K562 (cell line): Measurements from ENCODE around the gene SLC11A1. TPM values are rescaled to one million over a fixed set of nuclear protein-coding genes. Genes with fewer than 3 reads are reported as not detected.
A peak's percentile ranks its signal among the peaks of the same experiment; 100 is the strongest.

Experiments used
- BACH1 ChIP-seq: fragments of 200-800 bp; sonication (Bioruptor generic); IDR thresholded peaks from 2 replicates; pipeline ENCODE4 v1.6.1; 2016; ENCODE audit warnings: missing genetic modification characterization, missing compliant biosample characterization
- CREM ChIP-seq: IDR thresholded peaks from 2 replicates; pipeline ENCODE4 v1.6.1; 2014; ENCODE audit warnings: antibody characterized with exemption, low read depth
- EGR1 ChIP-seq: fragments of 450-650 bp; conservative IDR thresholded peaks from 2 replicates; pipeline ENCODE4 v1.6.1; 2017; ENCODE audit warnings: mild to moderate bottlenecking
- ELF2 ChIP-seq: fragments of 250-450 bp; sonication (Bioruptor Pico); IDR thresholded peaks from 2 replicates; pipeline ENCODE4 v1.5.0; 2021; ENCODE audit warnings: mild to moderate bottlenecking
- EP400 ChIP-seq: fragments of 450-650 bp; IDR thresholded peaks from 2 replicates; pipeline ENCODE4 v1.6.1; 2017; ENCODE audit warnings: antibody characterized with exemption, mild to moderate bottlenecking, moderate library complexity
- GTF2A2 ChIP-seq: IDR thresholded peaks from 2 replicates; pipeline ENCODE4 v1.6.1; 2016; ENCODE audit warnings: mild to moderate bottlenecking, missing genetic modification characterization, missing compliant biosample characterization
- HNRNPK ChIP-seq: fragments of 200-400 bp; formaldehyde crosslinking; IDR thresholded peaks from one replicate; pipeline ENCODE4 v1.6.1; 2018; ENCODE audit warnings: mild to moderate bottlenecking, low read depth, low read length; ENCODE audit not compliant: poor library complexity, severe bottlenecking
- KAT2B ChIP-seq: IDR thresholded peaks from one replicate; pipeline ENCODE4 v1.6.1; 2012; ENCODE audit warnings: low read depth, mild to moderate bottlenecking, control low read depth, inconsistent platforms, low read length, moderate library complexity
- KHSRP ChIP-seq: fragments of 450-650 bp; IDR thresholded peaks from 2 replicates; pipeline ENCODE4 v1.6.1; 2017
- LEF1 ChIP-seq: fragments of 450-650 bp; IDR thresholded peaks from 2 replicates; pipeline ENCODE4 v1.6.1; 2016; ENCODE audit warnings: mild to moderate bottlenecking
- NFYB ChIP-seq: IDR thresholded peaks from 2 replicates; pipeline ENCODE4 v1.6.1; 2011; ENCODE audit warnings: mild to moderate bottlenecking, moderate library complexity; ENCODE audit not compliant: insufficient read length; ENCODE audit errors: extremely low read depth
- PHB ChIP-seq: fragments of 250-450 bp; sonication (Bioruptor Pico); IDR thresholded peaks from 2 replicates; pipeline ENCODE4 v1.5.0; 2021
- POLR2G ChIP-seq: fragments of 200-400 bp; formaldehyde crosslinking; IDR thresholded peaks from 2 replicates; pipeline ENCODE4 v1.6.1; 2017; ENCODE audit warnings: low read depth, mild to moderate bottlenecking, antibody characterized with exemption, low read length, moderate library complexity
- RUNX1 ChIP-seq: sonication (generic); IDR thresholded peaks from 2 replicates; pipeline ENCODE4 v1.6.1; 2016; ENCODE audit warnings: antibody characterized with exemption, low read depth
- SMARCE1 ChIP-seq: fragments of 450-650 bp; IDR thresholded peaks from 2 replicates; pipeline ENCODE4 v1.7.1; 2016; ENCODE audit warnings: mild to moderate bottlenecking
- SNRNP70 ChIP-seq: fragments of 200-400 bp; formaldehyde crosslinking; optimal IDR thresholded peaks from 2 replicates; pipeline ENCODE3; 2017; ENCODE audit warnings: low read depth, low read length
- SRSF7 ChIP-seq: fragments of 200-400 bp; formaldehyde crosslinking; optimal IDR thresholded peaks from 2 replicates; pipeline ENCODE3; 2017; ENCODE audit warnings: mild to moderate bottlenecking, low read depth, low read length
- SUPT5H ChIP-seq: fragments of 450-650 bp; IDR thresholded peaks from 2 replicates; pipeline ENCODE4 v1.6.1; 2016
- ZBTB17 ChIP-seq: fragments of 450-650 bp; formaldehyde crosslinking; IDR thresholded peaks from 2 replicates; pipeline ENCODE4 v1.4.0; 2020; ENCODE audit warnings: mild to moderate bottlenecking
- ZFP1 ChIP-seq: fragments of 450-650 bp; formaldehyde crosslinking; IDR thresholded peaks from 2 replicates; pipeline ENCODE4 v1.4.0; 2020; ENCODE audit warnings: mild to moderate bottlenecking, mixed read lengths
- ZNF282 ChIP-seq: sonication (generic); formaldehyde crosslinking; IDR thresholded peaks from 2 replicates; pipeline ENCODE4 v1.8.1; 2023; ENCODE audit warnings: missing genetic modification reagents
- ZNF717 ChIP-seq: fragments of 250-450 bp; sonication (Bioruptor Pico); IDR thresholded peaks from 2 replicates; pipeline ENCODE4 v1.5.0; 2021
- ZNF766 ChIP-seq: fragments of 200-800 bp; sonication (Bioruptor generic); conservative IDR thresholded peaks from 2 replicates; pipeline ENCODE4 v1.6.1; 2016; ENCODE audit warnings: missing genetic modification characterization, missing compliant biosample characterization
- polyA plus RNA-seq, 8 experiments: library from polyadenylated mRNA; depleted of rRNA in 4 of 8; stranded (reverse) in 5 of 8; unstranded in 3 of 8; fragments of >200 nt; fragmentation: Nextera tagmentation in 2 of 8; fragmentation: Illumina TruSeq in 1 of 8; extraction: Ambion mirVana in 2 of 8; extraction: Trizol in 1 of 8; gene quantifications; 2 replicates each; pipeline versions ENCODE4 v1.2.1 to v1.2.3, GENCODE V29; 2011 to 2014; ENCODE audit warnings: inconsistent platforms in 1 of 8, missing spikeins in 1 of 8
- total RNA-seq, 7 experiments: library from RNA; depleted of rRNA in 6 of 7; stranded (reverse); fragments of >200 nt in 6 of 7; fragmentation: Illumina TruSeq in 2 of 7; extraction: Trizol in 2 of 7; gene quantifications; 2 replicates each; pipeline versions ENCODE4 v1.2.1 to v1.2.3, GENCODE V29; 2011 to 2021; ENCODE audit warnings: low replicate concordance in 1 of 7
- TF ChIP-seq, protein P1 (sequence below): fragments of 200-800 bp; sonication (Bioruptor generic); IDR thresholded peaks from 2 replicates; pipeline ENCODE4 v1.6.1; 2017; ENCODE audit warnings: missing genetic modification characterization, missing compliant biosample characterization
- TF ChIP-seq, protein P2 (sequence below): sonication (generic); formaldehyde crosslinking; IDR thresholded peaks from 2 replicates; pipeline ENCODE4 v1.8.0; 2023; ENCODE audit warnings: mild to moderate bottlenecking, missing genetic modification reagents

SLC11A1 gene
- total and polyA plus RNA-seq, 9 of the 15 experiments (the other 6 are each of a cell fraction or from before 2014, with no cell fraction given) = 0.35 to 1.6 (median 0.65) TPM

DNA sequence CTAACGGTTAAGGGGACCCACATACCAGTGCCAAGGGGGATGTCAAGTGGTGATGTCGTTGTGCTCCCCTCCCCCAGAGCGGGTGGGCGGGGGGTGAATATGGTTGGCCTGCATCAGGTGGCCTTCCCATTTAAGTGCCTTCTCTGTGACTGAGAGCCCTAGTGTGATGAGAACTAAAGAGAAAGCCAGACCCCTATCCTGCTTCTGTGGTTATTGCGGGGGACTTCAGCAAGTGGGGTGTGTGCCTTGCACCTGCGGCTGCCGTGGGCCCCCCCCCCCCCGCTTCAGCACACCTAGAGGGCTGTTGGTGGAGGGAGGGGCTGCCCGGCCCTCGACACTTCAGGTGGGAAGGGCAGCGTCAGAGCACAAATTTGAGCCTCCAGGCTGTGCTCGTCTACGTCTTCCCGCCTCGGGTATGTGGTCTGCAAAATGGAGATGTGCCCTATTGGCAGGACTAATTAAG, 23.7 kb downstream of the SLC11A1 start (continued):
- TF ChIP-seq EP400 (no peak), CREM (peak; percentile 5; the same call in 1 of the 2 replicates), HNRNPK (no peak), RUNX1 (no peak), ZBTB17 (CRISPR knock-in tag) (peak; percentile 32; the same call in 1 of the 2 replicates), GTF2A2 (tag) (no peak), NFYB (no peak), LEF1 (no peak), ELF2 (CRISPR knock-in tag) (peak; percentile 32; the same call in 1 of the 2 replicates), SRSF7 (no peak), PHB (CRISPR knock-in tag) (0 out of 2 replicates have a peak, but pooled peaks have one; percentile 17), KHSRP (no peak), KAT2B (no peak), ZNF282 (no peak), BACH1 (tag) (no peak), SMARCE1 (no peak), SUPT5H (peak; percentile 63), EGR1 (no peak), ZFP1 (CRISPR knock-in tag) (no peak), SNRNP70 (no peak), ZNF766 (no peak), ZNF717 (CRISPR knock-in tag) (no peak), POLR2G (peak; percentile 12; the same call in 1 of the 2 replicates)
- TF ChIP-seq, protein P1, sequence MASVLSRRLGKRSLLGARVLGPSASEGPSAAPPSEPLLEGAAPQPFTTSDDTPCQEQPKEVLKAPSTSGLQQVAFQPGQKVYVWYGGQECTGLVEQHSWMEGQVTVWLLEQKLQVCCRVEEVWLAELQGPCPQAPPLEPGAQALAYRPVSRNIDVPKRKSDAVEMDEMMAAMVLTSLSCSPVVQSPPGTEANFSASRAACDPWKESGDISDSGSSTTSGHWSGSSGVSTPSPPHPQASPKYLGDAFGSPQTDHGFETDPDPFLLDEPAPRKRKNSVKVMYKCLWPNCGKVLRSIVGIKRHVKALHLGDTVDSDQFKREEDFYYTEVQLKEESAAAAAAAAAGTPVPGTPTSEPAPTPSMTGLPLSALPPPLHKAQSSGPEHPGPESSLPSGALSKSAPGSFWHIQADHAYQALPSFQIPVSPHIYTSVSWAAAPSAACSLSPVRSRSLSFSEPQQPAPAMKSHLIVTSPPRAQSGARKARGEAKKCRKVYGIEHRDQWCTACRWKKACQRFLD (CRISPR knock-in tag) = peak; percentile 63; the same call in 1 of the 2 replicates
- TF ChIP-seq, protein P2, sequence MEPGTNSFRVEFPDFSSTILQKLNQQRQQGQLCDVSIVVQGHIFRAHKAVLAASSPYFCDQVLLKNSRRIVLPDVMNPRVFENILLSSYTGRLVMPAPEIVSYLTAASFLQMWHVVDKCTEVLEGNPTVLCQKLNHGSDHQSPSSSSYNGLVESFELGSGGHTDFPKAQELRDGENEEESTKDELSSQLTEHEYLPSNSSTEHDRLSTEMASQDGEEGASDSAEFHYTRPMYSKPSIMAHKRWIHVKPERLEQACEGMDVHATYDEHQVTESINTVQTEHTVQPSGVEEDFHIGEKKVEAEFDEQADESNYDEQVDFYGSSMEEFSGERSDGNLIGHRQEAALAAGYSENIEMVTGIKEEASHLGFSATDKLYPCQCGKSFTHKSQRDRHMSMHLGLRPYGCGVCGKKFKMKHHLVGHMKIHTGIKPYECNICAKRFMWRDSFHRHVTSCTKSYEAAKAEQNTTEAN (CRISPR knock-in tag) = no peak
